Keratinocyte (primary cell): ENCODE measurements around the gene OR2B6.

ENCODE experiments used
- CTCF ChIP-seq, 3 experiments: IDR thresholded peaks in 1 of 3; conservative IDR thresholded peaks in 1 of 3; optimal IDR thresholded peaks in 1 of 3; 2 replicates in 2 of 3; 3 replicates in 1 of 3; pipeline versions ENCODE3 to v1.5.1; 2011; ENCODE audit warnings: low read length in 3 of 3, mild to moderate bottlenecking in 3 of 3, moderate library complexity in 2 of 3, control low read depth in 1 of 3, inconsistent platforms in 1 of 3; ENCODE audit not compliant: insufficient read depth in 2 of 3; ENCODE audit errors: extremely low read depth in 1 of 3
- EZH2 ChIP-seq: IDR thresholded peaks from one replicate; pipeline ENCODE4 v1.6.1; 2012; ENCODE audit warnings: inconsistent platforms, mild to moderate bottlenecking, low read length, moderate library complexity

- TF ChIP-seq CTCF (optimal IDR thresholded peaks at IDR 0.05 in 1 of 3, IDR thresholded peaks at IDR 0.05 in 1 of 3, conservative IDR thresholded peaks at IDR 0.05 in 1 of 3; ENCODE audit: extremely low read depth in 1 of 3, insufficient read depth in 2 of 3, low read length in 3 of 3) (no peak), EZH2 (no peak)
These were observed 43.5 kb downstream of the OR2B6 start for GRCh38 chr6:28000351-28001045.
